Endodermal cell (in vitro differentiated cells): Measurements from ENCODE around the gene GJB1. TPM values are rescaled to one million over a fixed set of nuclear protein-coding genes. Genes with fewer than 3 reads are reported as not detected.

Source experiments
- DNase-seq: peaks from one replicate; pipeline ENCODE4 v3.0.0-alpha.2; 2017
- H3K27ac ChIP-seq: 2 replicates; pipeline ENCODE4 v1.5.1; 2013; ENCODE audit warnings: mild to moderate bottlenecking, low read depth, low read length, moderate library complexity
- H3K27me3 ChIP-seq: 2 replicates; pipeline ENCODE4 v1.6.1; 2013; ENCODE audit warnings: mild to moderate bottlenecking, low read length, moderate library complexity; ENCODE audit not compliant: insufficient read depth, control insufficient read depth, poor library complexity, severe bottlenecking
- H3K36me3 ChIP-seq: 2 replicates; pipeline ENCODE4 v1.7.0; 2013; ENCODE audit warnings: mild to moderate bottlenecking, low read length, moderate library complexity; ENCODE audit not compliant: control insufficient read depth, insufficient read depth
- H3K4me1 ChIP-seq: one replicate; pipeline ENCODE4 v1.7.0; 2013; ENCODE audit warnings: low read length; ENCODE audit not compliant: control insufficient read depth, insufficient read depth
- H3K4me3 ChIP-seq: 2 replicates; pipeline ENCODE4 v1.5.1; 2013; ENCODE audit warnings: mild to moderate bottlenecking, low read length, moderate library complexity
- H3K9ac ChIP-seq: 2 replicates; pipeline ENCODE4 v1.6.1; 2013; ENCODE audit warnings: mild to moderate bottlenecking, low read length, moderate library complexity; ENCODE audit not compliant: poor library complexity, severe bottlenecking; ENCODE audit errors: extremely low read depth
- H3K9me3 ChIP-seq: 2 replicates; pipeline ENCODE4 v1.6.1; 2013; ENCODE audit warnings: mild to moderate bottlenecking, low read length, moderate library complexity; ENCODE audit not compliant: control insufficient read depth
- H3K27ac Mint-ChIP-seq: 2 replicates; pipeline ENCODE4 v1.8.0; 2020; ENCODE audit warnings: mixed read lengths
- H3K27me3 Mint-ChIP-seq: 2 replicates; pipeline ENCODE4 v1.8.0; 2021; ENCODE audit warnings: mild to moderate bottlenecking, mixed read lengths; ENCODE audit not compliant: insufficient read depth
- H3K36me3 Mint-ChIP-seq: 2 replicates; pipeline ENCODE4 v1.8.0; 2020; ENCODE audit warnings: low read depth, mixed read lengths
- H3K4me1 Mint-ChIP-seq: 2 replicates; pipeline ENCODE4 v1.8.0; 2020; ENCODE audit warnings: mixed read lengths
- H3K4me3 Mint-ChIP-seq: 2 replicates; pipeline ENCODE4 v1.8.0; 2020; ENCODE audit warnings: mild to moderate bottlenecking, moderate library complexity, mixed read lengths
- H3K9me3 Mint-ChIP-seq: 2 replicates; pipeline ENCODE4 v1.8.0; 2020; ENCODE audit warnings: mild to moderate bottlenecking, mixed read lengths
- CTCF ChIP-seq: fragments of 200-600 bp; sonication (generic); conservative IDR thresholded peaks from 2 replicates; pipeline ENCODE4 v1.5.0; 2021; ENCODE audit warnings: antibody characterized with exemption, mild to moderate bottlenecking
- WGBS, 2 experiments: methylation state at CpG; one replicate each; pipeline versions ENCODE4 v1.1.5 to v1.1.7; 2013; ENCODE audit warnings: missing lambda C conversion rate in 2 of 2, mixed read lengths in 1 of 2; ENCODE audit not compliant: insufficient coverage in 1 of 2, insufficient read length in 1 of 2; 5-methylcytosine and 5-hydroxymethylcytosine counted together
- total RNA-seq, 2 donors: library from RNA; stranded (reverse); fragmentation: NEBNext Ultra II Directional in 1 of 2; extraction: Animal tissue kit (Norgen Biotek cat#: 25700) in 1 of 2; gene quantifications; 2 replicates in 1 of 2; 3 replicates in 1 of 2; pipeline ENCODE4 v1.2.1, GENCODE V29; 2021

The GJB1 gene
- total RNA-seq, 2 donors from 2014 or later, result 0.91 to 1.4 TPM

- Histone ChIP-seq H3K27me3 (no peaks in the 10 kb centered on the region), H3K36me3 (no peaks in the 10 kb centered on the region), H3K27ac (no peak overlapping the region), H3K4me1 (no peaks in the 10 kb centered on the region), H3K9me3 (no peaks in the 10 kb centered on the region), H3K9ac (no peak overlapping the region), H3K4me3 (no peak overlapping the region)
- no peaks in the 10 kb centered on the region for H3K36me3 Mint-ChIP-seq
- DNase-seq, result no peak
- H3K9me3 Mint-ChIP-seq, result peaks cover 61% of the 10 kb centered on the region
- no peaks in the 10 kb centered on the region for H3K27me3 Mint-ChIP-seq
- no peak for TF ChIP-seq CTCF
- 75 to 100% methylated on average over 1 of the region's 1 CpG for WGBS, 2 experiments
- H3K4me3 Mint-ChIP-seq, result no peak overlapping the region
- H3K27ac Mint-ChIP-seq, result no peak overlapping the region
- H3K4me1 Mint-ChIP-seq, result peaks cover 23% of the 10 kb centered on the region
Observed at GRCh38 chrX:71214152-71214551, 8.9 kb upstream of the GJB1 start.

GRCh38 chrX:71214604-71215337, 8.3 kb upstream of the GJB1 start:
- H3K27ac ChIP-seq, result no peak overlapping the region
- no peaks in the 10 kb centered on the region for H3K27me3 ChIP-seq
- H3K36me3 ChIP-seq, result no peaks in the 10 kb centered on the region
- H3K27ac Mint-ChIP-seq, result no peak overlapping the region
- H3K9me3 Mint-ChIP-seq, result peaks cover 56% of the 10 kb centered on the region
- H3K9me3 ChIP-seq, result no peaks in the 10 kb centered on the region
- WGBS, 2 experiments, result 97 to 100% methylated on average over 1 to 5 of the region's 5 CpGs
- no peak for DNase-seq
- no peak overlapping the region for H3K9ac ChIP-seq
- TF ChIP-seq CTCF, result no peak
- peaks cover 23% of the 10 kb centered on the region for H3K4me1 Mint-ChIP-seq
- no peaks in the 10 kb centered on the region for H3K4me1 ChIP-seq
- H3K4me3 ChIP-seq, result no peak overlapping the region
- H3K4me3 Mint-ChIP-seq, result no peak overlapping the region
- H3K27me3 Mint-ChIP-seq, result no peaks in the 10 kb centered on the region
- H3K36me3 Mint-ChIP-seq, result no peaks in the 10 kb centered on the region

- DNase-seq, result no peak
- Histone ChIP-seq H3K9ac (no peak overlapping the region), H3K9me3 (no peaks in the 10 kb centered on the region), H3K27me3 (no peaks in the 10 kb centered on the region), H3K4me3 (no peak overlapping the region), H3K4me1 (no peaks in the 10 kb centered on the region), H3K27ac (no peak overlapping the region), H3K36me3 (no peaks in the 10 kb centered on the region)
- 92 to 96% methylated on average over 5 to 10 of the region's 10 CpGs for WGBS, 2 experiments
- H3K9me3 Mint-ChIP-seq, result peaks cover 55% of the 10 kb centered on the region
- H3K27me3 Mint-ChIP-seq, result no peaks in the 10 kb centered on the region
- H3K36me3 Mint-ChIP-seq, result no peaks in the 10 kb centered on the region
- H3K4me1 Mint-ChIP-seq, result peaks cover 23% of the 10 kb centered on the region
- no peak for TF ChIP-seq CTCF
- no peak overlapping the region for H3K27ac Mint-ChIP-seq
- no peak overlapping the region for H3K4me3 Mint-ChIP-seq
Observed at GRCh38 chrX:71215338-71215912, 7.6 kb upstream of the GJB1 start.
